Measurements from ENCODE around the gene IFFO2. TPM values are rescaled to one million over a fixed set of nuclear protein-coding genes. Genes with fewer than 3 reads are reported as not detected.

IFFO2 gene
- total RNA-seq, 1 donor = 3.3 TPM

DNA sequence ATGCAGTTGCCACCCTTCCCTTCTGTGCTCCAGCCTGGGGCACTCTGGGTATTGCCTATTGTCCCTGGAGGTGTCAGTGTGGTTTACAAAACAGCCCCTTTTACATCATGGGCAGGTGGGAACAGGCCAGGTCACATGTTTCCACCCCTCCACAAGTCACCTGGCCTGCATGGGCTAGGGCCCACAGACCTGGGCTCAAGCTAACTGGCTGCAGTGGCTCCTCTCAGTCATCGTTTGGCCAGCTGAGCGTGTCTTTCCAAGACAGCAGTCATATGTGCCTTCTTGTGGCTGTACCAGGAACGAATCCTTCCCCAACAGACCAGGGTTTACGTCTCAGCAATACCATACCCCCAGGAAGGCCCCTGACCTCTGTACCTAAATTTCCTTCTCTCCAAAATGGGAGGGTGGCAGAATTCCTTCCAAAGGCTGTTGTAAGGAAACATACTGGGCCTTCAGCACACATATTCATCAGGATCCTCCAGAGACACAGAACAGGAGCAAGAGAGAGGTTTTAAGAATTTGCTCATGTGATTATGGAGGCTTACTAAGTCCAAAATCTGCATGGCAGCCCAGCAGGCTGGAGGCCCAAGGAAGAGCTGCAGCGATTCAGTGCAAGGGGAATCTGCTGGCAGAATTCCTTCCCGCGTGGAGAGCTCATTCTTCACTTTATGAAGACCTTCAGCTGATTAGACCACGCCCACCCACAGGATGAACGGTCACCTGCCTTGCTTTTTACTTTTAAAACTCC, 86.5 kb downstream of the IFFO2 start:
- no peak overlapping the region for H3K4me3 ChIP-seq (ENCODE audit: low read depth, low read length)
- no peak for DNase-seq (ENCODE audit: low read depth)
- TF ChIP-seq, protein P1, sequence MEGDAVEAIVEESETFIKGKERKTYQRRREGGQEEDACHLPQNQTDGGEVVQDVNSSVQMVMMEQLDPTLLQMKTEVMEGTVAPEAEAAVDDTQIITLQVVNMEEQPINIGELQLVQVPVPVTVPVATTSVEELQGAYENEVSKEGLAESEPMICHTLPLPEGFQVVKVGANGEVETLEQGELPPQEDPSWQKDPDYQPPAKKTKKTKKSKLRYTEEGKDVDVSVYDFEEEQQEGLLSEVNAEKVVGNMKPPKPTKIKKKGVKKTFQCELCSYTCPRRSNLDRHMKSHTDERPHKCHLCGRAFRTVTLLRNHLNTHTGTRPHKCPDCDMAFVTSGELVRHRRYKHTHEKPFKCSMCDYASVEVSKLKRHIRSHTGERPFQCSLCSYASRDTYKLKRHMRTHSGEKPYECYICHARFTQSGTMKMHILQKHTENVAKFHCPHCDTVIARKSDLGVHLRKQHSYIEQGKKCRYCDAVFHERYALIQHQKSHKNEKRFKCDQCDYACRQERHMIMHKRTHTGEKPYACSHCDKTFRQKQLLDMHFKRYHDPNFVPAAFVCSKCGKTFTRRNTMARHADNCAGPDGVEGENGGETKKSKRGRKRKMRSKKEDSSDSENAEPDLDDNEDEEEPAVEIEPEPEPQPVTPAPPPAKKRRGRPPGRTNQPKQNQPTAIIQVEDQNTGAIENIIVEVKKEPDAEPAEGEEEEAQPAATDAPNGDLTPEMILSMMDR (IDR thresholded peaks at IDR 0.05; ENCODE audit: insufficient read depth, low read length) = no peak

DNA sequence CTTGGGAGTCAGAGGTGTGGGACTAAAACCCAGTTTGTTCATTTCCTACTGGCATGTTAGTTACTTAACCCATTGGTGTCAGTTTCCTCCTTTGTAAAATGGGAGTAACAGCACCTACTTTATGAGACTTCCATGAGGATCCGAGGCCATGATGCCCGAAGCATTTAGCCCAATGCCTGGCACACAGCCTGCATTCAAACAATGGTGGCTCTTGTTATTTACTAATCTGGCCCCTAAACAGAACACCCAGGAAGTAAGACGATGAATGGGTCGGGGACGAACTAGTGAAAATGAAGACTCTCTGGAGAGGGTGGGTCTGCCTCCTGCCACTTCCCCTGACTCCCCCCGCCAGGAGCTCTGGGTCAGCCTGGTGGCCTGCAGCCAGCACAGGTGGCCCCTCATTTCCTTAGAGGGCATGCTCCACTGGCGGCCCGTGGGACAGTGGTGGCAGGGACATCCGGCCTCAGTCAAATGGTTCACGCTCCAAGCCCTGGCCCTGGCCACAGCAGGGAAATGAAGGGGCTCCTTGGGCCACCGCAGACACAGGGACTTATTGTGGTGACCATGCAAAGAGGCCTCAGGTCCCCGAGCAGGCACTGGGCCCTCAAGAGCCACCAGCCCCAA, 87.6 kb downstream of the IFFO2 start:
- H3K4me3 ChIP-seq (ENCODE audit: low read depth, low read length) = no peak overlapping the region
- TF ChIP-seq, protein P1 (IDR thresholded peaks at IDR 0.05; ENCODE audit: insufficient read depth, low read length) = no peak
- no peak for DNase-seq (ENCODE audit: low read depth)

DNA sequence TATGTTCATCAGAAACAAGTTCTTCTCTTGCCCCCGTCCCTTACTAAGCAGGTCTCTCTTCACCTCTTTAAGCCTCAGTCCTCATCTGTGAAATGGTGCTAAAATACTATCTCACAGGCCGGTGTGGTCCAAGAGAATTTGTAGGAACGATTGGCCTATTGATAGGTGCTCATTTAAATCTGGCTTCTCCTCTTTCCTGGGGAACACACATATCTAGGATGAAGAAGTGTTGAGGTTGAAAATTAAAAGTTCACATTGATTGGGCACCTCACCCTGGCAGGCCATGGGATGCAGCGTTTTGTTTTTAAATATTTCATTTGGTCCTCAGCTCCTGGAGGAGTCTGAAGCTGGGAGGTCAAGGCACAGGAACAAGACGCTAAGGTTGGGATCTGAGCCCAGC, 88.1 kb downstream of the IFFO2 start:
- no peak for DNase-seq (ENCODE audit: low read depth)
- TF ChIP-seq, protein P1 (IDR thresholded peaks at IDR 0.05; ENCODE audit: insufficient read depth, low read length) = no peak
- H3K4me3 ChIP-seq (ENCODE audit: low read depth, low read length) = no peak overlapping the region

DNA sequence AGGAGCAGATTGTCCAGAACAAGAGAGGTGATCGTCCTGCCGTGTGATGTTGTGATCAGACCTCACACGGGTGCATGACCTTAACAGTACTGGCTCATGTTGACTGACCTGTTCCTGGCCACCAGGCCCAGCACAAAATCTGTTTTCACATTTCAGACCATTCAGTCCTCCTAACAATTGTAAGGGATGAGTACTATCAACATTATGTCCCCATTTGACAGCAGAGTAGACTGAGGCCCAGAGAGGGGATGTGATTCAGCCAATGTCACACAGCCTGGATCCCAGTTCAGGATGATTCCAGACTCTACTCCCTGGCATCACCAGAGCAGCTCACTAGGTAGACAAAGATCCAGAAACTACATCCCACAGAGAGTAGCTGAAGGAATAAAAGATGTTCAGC, 89.6 kb downstream of the IFFO2 start:
- TF ChIP-seq, protein P1 (IDR thresholded peaks at IDR 0.05; ENCODE audit: insufficient read depth, low read length) = no peak
- no peak overlapping the region for H3K4me3 ChIP-seq (ENCODE audit: low read depth, low read length)
- no peak for DNase-seq (ENCODE audit: low read depth)

DNA sequence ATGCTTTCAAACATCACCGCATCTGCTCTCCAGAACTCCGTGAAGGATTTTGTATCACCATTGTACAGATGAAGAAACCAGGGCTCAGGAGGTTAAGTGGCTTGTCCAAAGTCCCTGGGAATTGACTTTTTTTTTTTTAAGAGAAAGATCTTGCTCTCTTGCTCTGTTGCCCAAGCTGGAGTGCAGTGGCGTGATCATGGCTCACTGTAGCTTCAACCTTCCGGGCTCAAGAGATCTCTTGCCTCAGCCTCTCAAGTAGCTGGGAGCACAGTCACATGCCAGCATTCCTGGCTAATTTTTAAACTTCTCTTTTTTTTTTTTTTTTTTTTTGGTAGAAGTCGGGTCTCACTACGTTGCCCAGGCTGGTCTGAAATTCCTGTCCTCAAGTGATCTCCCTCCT, 90.2 kb downstream of the IFFO2 start:
- TF ChIP-seq, protein P1 (IDR thresholded peaks at IDR 0.05; ENCODE audit: insufficient read depth, low read length) = no peak
- H3K4me3 ChIP-seq (ENCODE audit: low read depth, low read length) = no peak overlapping the region
- DNase-seq (ENCODE audit: low read depth) = no peak

DNA sequence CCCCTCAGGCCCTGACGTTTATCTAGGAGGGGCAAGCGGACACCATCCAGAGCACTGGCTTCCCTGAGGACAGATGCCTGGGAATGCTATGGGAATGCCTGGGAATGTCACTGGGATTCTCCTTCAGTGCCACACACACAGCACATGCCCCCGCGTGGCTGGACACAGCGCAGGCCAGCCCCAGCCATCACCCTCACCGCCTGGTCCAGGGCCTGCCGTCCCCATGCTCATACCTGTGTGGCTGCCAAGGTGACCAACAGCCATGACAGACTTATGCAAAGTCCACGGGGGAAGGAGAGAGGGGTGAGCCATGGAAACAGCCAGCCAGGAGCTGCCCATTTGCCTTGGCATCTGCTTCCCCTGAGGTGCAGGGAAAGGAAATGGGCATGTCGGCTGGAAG, 91.3 kb downstream of the IFFO2 start:
- no peak overlapping the region for H3K4me3 ChIP-seq (ENCODE audit: low read depth, low read length)
- no peak for DNase-seq (ENCODE audit: low read depth)
- TF ChIP-seq, protein P1 (IDR thresholded peaks at IDR 0.05; ENCODE audit: insufficient read depth, low read length) = no peak
